Upper lobe of left lung (tissue), 4 donors: ENCODE results near the gene MON2.

Experiments used
- POLR2A ChIP-seq, 4 donors: fragments of 450-650 bp; IDR thresholded peaks; one replicate each; pipeline ENCODE4 v1.5.1; 2016 to 2017; ENCODE audit warnings: antibody characterized with exemption in 4 of 4, mild to moderate bottlenecking in 2 of 4
- TF ChIP-seq, protein P1 (sequence below), 6 experiments: fragments of 450-650 bp in 4 of 6; fragments of 200-600 bp in 2 of 6; sonication (generic) in 2 of 6; IDR thresholded peaks; one replicate each; pipeline ENCODE4 v1.5.1; 2016 to 2019; ENCODE audit warnings: antibody characterized with exemption in 6 of 6

DNA sequence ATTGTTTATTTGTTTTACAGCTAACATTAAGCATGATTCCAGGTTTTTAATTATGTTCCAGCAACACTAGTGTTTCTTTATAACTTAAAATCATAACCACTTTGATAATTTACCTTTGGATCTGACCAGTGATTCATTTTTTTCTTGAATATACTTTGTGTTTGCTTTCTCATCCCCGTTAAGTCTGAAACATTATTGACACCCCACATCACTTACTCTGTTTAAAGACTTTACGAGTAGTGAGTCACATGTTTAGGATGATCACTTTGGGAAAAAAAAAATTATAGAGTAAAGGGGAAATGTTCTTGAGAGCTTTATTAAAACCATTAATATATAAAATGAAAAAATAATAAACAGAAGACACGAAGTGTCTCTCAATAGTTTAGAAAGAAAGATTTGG, 132.2 kb downstream of the MON2 start:
- TF ChIP-seq POLR2A (IDR thresholded peaks at IDR 0.05), result no peak
- TF ChIP-seq, protein P1, sequence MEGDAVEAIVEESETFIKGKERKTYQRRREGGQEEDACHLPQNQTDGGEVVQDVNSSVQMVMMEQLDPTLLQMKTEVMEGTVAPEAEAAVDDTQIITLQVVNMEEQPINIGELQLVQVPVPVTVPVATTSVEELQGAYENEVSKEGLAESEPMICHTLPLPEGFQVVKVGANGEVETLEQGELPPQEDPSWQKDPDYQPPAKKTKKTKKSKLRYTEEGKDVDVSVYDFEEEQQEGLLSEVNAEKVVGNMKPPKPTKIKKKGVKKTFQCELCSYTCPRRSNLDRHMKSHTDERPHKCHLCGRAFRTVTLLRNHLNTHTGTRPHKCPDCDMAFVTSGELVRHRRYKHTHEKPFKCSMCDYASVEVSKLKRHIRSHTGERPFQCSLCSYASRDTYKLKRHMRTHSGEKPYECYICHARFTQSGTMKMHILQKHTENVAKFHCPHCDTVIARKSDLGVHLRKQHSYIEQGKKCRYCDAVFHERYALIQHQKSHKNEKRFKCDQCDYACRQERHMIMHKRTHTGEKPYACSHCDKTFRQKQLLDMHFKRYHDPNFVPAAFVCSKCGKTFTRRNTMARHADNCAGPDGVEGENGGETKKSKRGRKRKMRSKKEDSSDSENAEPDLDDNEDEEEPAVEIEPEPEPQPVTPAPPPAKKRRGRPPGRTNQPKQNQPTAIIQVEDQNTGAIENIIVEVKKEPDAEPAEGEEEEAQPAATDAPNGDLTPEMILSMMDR (IDR thresholded peaks at IDR 0.05), result no peak
